ENCODE results near the gene CEP295NL.
"Not testable (repeated sequence)": the region's sequence is repeated elsewhere in the genome, so short reads cannot be mapped to it uniquely, and the experiment has no call there.

CEP295NL gene

GRCh38 chr17:78903101-78903779, at the start of gene CEP295NL:
Gene CEP295NL, minus strand, starts transcription at chr17:78903201. Its CDS starts 1,373 bp downstream, at chr17:78901828.
- DNase-seq: no peak

GRCh38 chr17:78952706-78953105, 49.7 kb upstream of the CEP295NL start:
- DNase-seq: no peak

- no peak for DNase-seq
These were observed 49.1 kb upstream of the CEP295NL start for GRCh38 chr17:78951967-78952551.

GRCh38 chr17:78950870-78951269, 47.9 kb upstream of the CEP295NL start:
- DNase-seq: no peak

GRCh38 chr17:78947235-78948149, 44.5 kb upstream of the CEP295NL start:
- DNase-seq: no peak

GRCh38 chr17:78946631-78947030, 43.6 kb upstream of the CEP295NL start:
- DNase-seq: no peak

GRCh38 chr17:78946131-78946530, 43.1 kb upstream of the CEP295NL start:
- DNase-seq: no peak

GRCh38 chr17:78945455-78945854, 42.5 kb upstream of the CEP295NL start:
- not testable (repeated sequence) for DNase-seq

GRCh38 chr17:78944956-78945355, 42.0 kb upstream of the CEP295NL start:
- DNase-seq: no peak

GRCh38 chr17:78944026-78944425, 41.0 kb upstream of the CEP295NL start:
- no peak for DNase-seq

- DNase-seq: no peak
These were observed 37.7 kb upstream of the CEP295NL start for GRCh38 chr17:78940708-78941107.

GRCh38 chr17:78940258-78940657, 37.3 kb upstream of the CEP295NL start:
- no peak for DNase-seq

GRCh38 chr17:78939615-78940014, 36.6 kb upstream of the CEP295NL start:
- DNase-seq: no peak

- DNase-seq: no peak
These were observed 34.6 kb upstream of the CEP295NL start for GRCh38 chr17:78937561-78937960.

GRCh38 chr17:78935419-78936323, 32.7 kb upstream of the CEP295NL start:
- no peak for DNase-seq

- no peak for DNase-seq
These were observed 31.8 kb upstream of the CEP295NL start for GRCh38 chr17:78934681-78935418.

- no peak for DNase-seq
These were observed 31.1 kb upstream of the CEP295NL start for GRCh38 chr17:78933959-78934568.

GRCh38 chr17:78933025-78933958, 30.3 kb upstream of the CEP295NL start:
- DNase-seq: peak; percentile 53

GRCh38 chr17:78929908-78930775, 27.1 kb upstream of the CEP295NL start:
- DNase-seq: no peak

All from CD4-positive, alpha-beta T cell treated with Interleukin-17A for 4 hours (primary cell).